GM12878 (cell line): ENCODE results near the gene SVOP.

ENCODE experiments used
- POLR2AphosphoS5 ChIP-seq: IDR thresholded peaks from 2 replicates; pipeline ENCODE4 v1.6.1; 2011; ENCODE audit warnings: mild to moderate bottlenecking, low read length, inconsistent platforms
- YY1 ChIP-seq: IDR thresholded peaks from 2 replicates; pipeline ENCODE4 v1.6.1; 2011; ENCODE audit warnings: low read depth, mild to moderate bottlenecking, low read length
- TF ChIP-seq, protein P1 (sequence below): fragments of 450-650 bp; IDR thresholded peaks from 2 replicates; pipeline ENCODE4 v1.6.1; 2014; ENCODE audit warnings: mild to moderate bottlenecking

DNA sequence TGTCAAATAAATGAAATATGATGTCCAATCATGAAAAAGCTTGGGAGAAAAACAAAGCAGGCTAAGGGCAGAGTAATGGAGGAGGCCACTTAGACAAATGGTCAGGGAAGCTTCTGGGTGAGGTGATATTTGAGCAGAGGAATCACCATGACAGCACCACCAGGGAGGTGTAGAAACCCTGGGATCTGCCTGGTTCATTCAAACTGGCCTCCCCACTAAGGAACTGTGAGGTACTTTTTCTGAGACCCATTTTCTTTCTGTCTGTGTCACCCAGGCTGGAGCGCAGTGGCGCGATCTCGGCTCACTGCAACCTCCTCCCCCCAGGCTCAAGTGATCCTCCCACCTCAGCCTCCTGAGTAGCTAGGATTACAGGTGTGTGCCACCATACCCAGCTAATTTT, 155.7 kb downstream of the SVOP start:
- TF ChIP-seq POLR2AphosphoS5 (no peak), YY1 (no peak)
- TF ChIP-seq, protein P1, sequence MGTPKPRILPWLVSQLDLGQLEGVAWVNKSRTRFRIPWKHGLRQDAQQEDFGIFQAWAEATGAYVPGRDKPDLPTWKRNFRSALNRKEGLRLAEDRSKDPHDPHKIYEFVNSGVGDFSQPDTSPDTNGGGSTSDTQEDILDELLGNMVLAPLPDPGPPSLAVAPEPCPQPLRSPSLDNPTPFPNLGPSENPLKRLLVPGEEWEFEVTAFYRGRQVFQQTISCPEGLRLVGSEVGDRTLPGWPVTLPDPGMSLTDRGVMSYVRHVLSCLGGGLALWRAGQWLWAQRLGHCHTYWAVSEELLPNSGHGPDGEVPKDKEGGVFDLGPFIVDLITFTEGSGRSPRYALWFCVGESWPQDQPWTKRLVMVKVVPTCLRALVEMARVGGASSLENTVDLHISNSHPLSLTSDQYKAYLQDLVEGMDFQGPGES = no peak
